ENCODE results near the gene TOP1. TPM values are rescaled to one million over a fixed set of nuclear protein-coding genes. Genes with fewer than 3 reads are reported as not detected.

TOP1 gene
- total RNA-seq, 1 experiment from 2014 or later = 39.7 TPM

- in situ Hi-C loops (cut with HindIII; ENCODE audit: low sequenced_read_pairs) = no loop called here
- no peak for DNase-seq (ENCODE audit: low spot score)
These were observed 2.1 kb downstream of the TOP1 start for GRCh38 chr20:41030531-41031242.

DNA sequence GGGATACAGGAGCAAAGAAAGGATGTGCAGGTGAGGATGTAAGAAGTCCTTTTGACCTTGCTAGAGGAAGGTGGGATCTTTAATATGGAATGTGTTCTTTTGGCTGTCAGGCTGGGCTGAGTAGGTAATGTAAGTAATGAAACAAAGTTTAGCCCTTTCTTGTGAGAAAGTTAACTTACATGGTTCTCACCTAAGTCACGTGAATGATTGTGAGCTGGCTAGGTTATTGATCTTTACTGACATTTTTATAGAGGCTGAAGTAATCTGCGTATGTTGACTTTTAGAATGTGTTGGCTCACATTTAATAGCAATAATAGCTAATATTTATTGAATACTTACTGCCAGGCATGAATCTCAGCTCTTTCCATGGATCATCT lies 2.6 kb downstream of the TOP1 start:
- in situ Hi-C loops (cut with HindIII; ENCODE audit: low sequenced_read_pairs) = no loop called here
- no peak for DNase-seq (ENCODE audit: low spot score)

DNA sequence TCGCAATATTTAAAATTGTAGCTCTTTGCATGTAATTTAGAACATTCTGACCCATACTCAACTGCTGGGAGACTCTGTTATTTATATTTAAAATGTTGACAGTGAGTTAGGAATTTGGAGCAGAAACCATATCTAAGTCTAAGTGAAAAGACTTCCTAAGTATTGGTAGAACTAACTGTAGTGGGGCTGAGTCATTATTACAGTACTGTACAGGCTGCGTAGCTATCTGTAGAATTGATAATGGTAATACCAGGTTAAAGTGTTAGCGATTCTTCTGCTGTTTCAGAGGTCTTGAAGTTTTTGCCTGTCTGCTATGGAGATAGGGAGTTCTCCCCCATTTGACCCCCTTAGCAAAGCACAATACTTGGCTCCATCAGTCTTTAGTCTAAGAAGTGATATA lies 3.6 kb downstream of the TOP1 start:
- in situ Hi-C loops (cut with HindIII; ENCODE audit: low sequenced_read_pairs) = no loop called here
- no peak for DNase-seq (ENCODE audit: low spot score)

DNA sequence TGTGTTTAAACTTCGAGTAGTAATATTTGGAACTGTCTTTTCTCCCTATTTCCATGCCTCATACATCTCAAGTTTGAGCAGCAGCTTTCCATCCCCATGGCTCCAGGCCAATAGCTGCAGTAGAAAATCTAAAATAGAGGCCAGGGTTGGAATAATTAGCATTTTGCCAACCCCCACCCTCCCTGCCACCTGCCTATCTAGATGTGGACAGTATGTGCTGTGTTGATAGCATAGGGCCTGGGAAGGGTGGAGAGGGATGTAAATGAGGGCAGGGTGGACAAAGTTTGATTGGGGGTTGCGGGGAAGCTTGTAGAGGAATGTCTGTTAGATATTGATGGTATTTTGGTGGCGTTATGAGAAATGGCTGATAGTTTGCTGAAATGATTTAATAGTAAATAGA lies 5.6 kb downstream of the TOP1 start:
- DNase-seq (ENCODE audit: low spot score) = peak; percentile 77
- in situ Hi-C loops (cut with HindIII; ENCODE audit: low sequenced_read_pairs) = no loop called here

DNA sequence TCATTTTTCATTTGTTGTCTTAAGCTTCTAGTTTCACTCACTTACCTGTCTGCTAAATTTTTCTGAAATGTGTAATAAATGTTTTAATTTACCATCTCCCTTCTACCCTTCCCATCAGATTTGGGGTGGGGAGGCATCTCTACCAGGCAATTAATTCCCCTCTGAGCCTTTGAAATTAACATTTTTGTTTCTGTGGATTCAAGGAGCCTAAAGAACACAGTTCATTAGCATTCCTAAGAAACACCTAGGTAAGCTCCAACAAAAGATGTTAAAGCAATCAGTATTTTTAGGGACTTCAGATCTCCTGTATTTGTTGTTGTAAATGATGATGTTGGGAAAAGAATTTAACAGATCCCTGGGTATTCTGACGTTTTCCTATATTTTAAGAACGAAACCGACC lies 6.6 kb downstream of the TOP1 start:
- in situ Hi-C loops (cut with HindIII; ENCODE audit: low sequenced_read_pairs) = no loop called here
- no peak for DNase-seq (ENCODE audit: low spot score)

- DNase-seq (ENCODE audit: low spot score) = no peak
- in situ Hi-C loops (cut with HindIII; ENCODE audit: low sequenced_read_pairs) = no loop called here
These were observed 8.6 kb downstream of the TOP1 start for GRCh38 chr20:41037179-41037578.

DNA sequence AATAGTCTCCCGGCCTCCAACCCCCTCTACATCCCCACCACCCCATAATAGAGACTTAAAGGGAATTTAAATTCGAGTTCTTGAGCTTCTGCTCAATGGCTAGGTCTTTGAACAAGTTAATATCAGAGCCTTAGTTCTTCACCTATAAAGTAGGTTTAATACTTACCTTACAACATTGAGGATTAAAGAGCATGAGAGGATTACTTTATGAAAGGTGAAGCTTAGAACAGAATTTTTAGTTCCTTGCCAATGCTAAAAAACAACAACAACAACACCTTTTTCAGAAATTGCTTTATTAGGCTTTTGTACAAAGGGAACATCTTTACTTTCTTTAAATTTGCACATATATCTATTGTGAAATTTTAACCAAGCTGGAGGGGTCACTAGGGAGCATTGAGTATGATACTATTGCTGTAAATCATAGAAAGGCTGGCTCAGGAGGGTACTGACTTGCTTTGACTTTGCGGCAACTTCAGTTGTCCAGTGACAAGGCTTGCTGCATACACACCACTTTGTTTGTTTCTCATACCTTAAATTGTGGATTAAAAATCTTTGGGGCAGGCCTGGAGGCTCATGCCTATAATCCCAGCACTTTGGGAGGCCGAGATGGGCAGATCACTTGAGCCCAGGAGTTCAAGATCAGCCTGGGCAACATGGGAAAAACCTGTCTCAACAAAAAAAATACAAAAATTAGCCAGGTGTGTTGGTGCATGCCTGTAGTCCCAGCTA lies 9.7 kb downstream of the TOP1 start:
- no peak for DNase-seq (ENCODE audit: low spot score)
- in situ Hi-C loops (cut with HindIII; ENCODE audit: low sequenced_read_pairs) = no loop called here

GRCh38 chr20:41038878-41039404 lies 10.3 kb downstream of the TOP1 start:
- in situ Hi-C loops (cut with HindIII; ENCODE audit: low sequenced_read_pairs) = no loop called here
- DNase-seq (ENCODE audit: low spot score) = no peak

GRCh38 chr20:41040855-41041254 lies 12.2 kb downstream of the TOP1 start:
- in situ Hi-C loops (cut with HindIII; ENCODE audit: low sequenced_read_pairs) = no loop called here
- no peak for DNase-seq (ENCODE audit: low spot score)

DNA sequence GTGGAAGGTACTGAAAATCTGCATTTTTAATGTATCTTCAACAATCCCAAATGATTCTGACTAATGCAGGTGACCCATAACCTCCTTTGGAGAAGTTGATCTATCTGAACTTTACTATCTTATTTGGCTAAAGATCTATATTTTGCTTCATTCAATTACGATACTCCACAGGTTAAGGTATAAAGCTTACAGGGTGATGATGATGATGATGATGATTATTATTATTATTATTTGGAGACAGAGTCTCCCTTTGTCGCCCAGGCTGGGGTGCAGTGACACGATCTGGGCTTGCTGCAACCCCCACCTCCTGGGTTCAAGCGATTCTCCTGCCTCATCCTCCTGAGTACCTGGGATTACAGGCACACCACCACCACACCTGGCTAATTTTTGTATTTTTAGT lies 13.1 kb downstream of the TOP1 start:
- in situ Hi-C loops (cut with HindIII; ENCODE audit: low sequenced_read_pairs) = no loop called here
- DNase-seq (ENCODE audit: low spot score) = no peak

DNA sequence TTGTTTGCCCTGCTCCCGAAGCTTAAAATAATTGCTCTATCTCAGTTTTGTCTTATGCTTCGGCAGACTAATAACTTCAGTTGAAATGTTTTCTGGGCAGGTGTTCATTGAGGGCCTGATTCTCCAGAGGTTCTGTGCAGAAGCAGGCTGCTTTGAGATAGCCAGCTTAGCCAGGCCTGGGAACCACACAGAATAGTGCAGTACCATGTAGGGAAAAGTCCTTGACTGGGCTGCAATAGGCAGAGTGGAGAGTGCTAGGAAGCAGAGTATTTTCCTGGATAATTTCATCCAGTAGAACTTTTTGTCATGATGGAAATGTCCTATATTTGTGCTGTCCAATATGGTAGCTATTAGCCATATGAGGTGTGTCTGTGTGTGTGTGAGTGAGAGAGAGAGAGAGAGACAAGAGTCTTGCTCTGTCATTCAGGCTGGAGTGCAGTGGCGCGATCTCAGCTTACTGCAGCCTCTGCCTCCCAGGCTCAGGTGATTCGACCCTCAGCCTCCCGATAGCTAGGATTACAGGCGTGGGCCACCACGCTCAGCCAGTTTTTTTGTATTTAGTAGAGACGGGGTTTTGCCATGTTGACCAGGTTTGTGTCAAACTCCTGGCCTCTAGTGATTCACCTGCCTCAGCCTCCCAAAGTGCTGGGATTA lies 15.9 kb downstream of the TOP1 start:
- DNase-seq (ENCODE audit: low spot score) = no peak
- in situ Hi-C loops (cut with HindIII; ENCODE audit: low sequenced_read_pairs) = no loop called here

DNA sequence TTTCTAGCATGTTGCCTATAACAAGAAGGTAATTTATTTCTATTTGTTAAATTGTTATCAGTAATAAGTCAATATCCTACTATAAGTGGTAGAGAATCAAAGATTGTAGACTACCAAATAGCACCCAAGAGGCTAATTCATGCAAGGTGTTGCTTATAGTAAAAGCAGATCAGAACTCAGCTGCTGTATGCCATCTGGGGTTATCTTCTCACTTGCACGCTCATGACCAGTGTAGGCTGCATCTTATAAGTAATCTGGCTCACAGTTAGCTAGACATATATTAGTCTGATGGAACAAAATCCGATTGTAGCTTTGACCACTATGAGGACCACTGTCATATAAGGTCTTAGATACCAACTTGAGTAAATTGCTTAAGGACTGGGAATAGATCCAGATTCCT lies 17.0 kb downstream of the TOP1 start:
- DNase-seq (ENCODE audit: low spot score) = no peak
- in situ Hi-C loops (cut with HindIII; ENCODE audit: low sequenced_read_pairs) = no loop called here

DNA sequence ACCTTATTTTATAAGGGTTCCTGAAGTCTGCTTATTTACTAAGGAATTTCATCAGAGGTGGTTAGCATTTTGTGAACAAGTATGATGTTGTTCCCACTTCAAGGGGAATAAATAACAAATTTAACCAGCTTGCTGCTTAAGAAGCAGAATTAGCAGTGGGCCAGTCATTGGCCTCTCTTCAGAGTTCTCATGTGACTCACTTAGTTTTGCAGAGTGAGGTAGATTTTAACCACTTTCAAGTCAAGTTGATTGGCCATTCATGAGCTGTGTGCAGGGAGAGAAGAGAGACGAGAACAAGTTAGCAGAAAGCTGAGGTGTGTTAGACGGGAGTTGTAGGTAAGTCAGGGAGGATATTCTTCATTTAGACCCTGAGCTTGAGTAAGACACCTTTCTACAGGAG lies 18.1 kb downstream of the TOP1 start:
- no peak for DNase-seq (ENCODE audit: low spot score)
- in situ Hi-C loops (cut with HindIII; ENCODE audit: low sequenced_read_pairs) = no loop called here

GRCh38 chr20:41047279-41047974 lies 18.8 kb downstream of the TOP1 start:
- in situ Hi-C loops (cut with HindIII; ENCODE audit: low sequenced_read_pairs) = no loop called here
- no peak for DNase-seq (ENCODE audit: low spot score)

- no peak for DNase-seq (ENCODE audit: low spot score)
- in situ Hi-C loops (cut with HindIII; ENCODE audit: low sequenced_read_pairs) = no loop called here
These were observed 19.3 kb downstream of the TOP1 start for GRCh38 chr20:41047975-41048305.

DNA sequence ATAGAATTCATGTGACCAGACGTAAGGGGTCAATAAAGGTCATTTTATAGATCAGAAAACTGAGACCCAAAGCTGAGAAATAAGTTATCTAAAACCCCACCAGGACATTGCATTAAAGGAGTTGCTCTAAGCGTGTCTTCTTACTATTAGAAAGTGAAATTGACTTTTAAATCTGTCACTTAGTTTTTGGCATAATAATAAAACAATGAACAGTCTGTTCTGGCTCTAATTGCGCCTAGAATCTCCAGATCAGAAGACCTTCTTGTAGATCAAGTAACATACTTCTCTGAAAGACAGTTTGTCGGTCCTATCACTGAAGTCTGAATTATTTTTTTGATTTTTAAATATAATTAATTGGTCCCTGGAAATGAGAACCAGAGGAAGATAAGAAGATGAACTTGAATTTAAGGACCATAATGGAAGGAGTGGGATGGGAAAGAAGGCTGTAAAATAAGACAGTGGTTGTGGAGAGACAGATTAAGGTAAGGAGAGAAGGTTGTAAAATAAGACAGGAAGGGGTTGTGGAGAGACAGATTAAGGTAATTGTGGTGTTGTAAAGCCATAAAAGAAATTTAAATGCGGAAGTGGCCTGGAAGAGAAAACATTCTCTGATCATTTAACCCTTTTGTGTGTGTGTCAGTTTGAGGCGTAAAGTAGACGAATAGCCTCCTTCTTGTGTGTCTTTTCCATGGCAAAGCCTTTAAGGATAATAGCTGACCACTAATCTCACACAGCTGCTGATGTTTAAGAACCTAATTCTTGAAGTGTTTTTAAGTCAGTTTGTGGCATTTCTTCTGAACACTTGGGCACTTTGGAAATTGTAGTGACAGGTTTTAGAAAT lies 20.1 kb downstream of the TOP1 start:
- in situ Hi-C loops (cut with HindIII; ENCODE audit: low sequenced_read_pairs) = no loop called here
- DNase-seq (ENCODE audit: low spot score) = no peak

DNA sequence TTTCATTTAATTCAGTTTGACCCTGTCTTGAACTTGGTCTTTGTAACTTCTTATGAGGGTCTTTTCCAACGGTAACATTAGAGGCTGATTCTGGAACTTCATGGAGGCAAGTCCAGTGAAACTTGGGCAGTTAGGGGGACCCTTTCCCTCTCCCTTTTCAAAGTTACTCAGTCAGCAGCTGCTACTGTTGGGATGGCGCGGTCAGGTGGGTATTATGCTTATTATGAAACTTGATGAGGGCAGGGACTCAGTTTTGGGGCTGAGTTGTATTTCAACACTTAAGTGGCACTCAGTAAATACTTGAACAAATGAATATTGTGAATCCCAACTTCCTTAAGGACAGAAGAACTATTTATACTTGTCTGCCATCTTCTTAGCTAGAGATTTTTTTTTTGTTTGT lies 20.8 kb downstream of the TOP1 start:
- in situ Hi-C loops (cut with HindIII; ENCODE audit: low sequenced_read_pairs) = no loop called here
- no peak for DNase-seq (ENCODE audit: low spot score)

GRCh38 chr20:41050361-41051008 lies 21.9 kb downstream of the TOP1 start:
- in situ Hi-C loops (cut with HindIII; ENCODE audit: low sequenced_read_pairs) = no loop called here
- no peak for DNase-seq (ENCODE audit: low spot score)
